ENCODE results near the gene ARHGEF12. TPM values are rescaled to one million over a fixed set of nuclear protein-coding genes. Genes with fewer than 3 reads are reported as not detected.

ARHGEF12 gene
- total RNA-seq, 1 experiment from 2014 or later = 132 TPM

DNA sequence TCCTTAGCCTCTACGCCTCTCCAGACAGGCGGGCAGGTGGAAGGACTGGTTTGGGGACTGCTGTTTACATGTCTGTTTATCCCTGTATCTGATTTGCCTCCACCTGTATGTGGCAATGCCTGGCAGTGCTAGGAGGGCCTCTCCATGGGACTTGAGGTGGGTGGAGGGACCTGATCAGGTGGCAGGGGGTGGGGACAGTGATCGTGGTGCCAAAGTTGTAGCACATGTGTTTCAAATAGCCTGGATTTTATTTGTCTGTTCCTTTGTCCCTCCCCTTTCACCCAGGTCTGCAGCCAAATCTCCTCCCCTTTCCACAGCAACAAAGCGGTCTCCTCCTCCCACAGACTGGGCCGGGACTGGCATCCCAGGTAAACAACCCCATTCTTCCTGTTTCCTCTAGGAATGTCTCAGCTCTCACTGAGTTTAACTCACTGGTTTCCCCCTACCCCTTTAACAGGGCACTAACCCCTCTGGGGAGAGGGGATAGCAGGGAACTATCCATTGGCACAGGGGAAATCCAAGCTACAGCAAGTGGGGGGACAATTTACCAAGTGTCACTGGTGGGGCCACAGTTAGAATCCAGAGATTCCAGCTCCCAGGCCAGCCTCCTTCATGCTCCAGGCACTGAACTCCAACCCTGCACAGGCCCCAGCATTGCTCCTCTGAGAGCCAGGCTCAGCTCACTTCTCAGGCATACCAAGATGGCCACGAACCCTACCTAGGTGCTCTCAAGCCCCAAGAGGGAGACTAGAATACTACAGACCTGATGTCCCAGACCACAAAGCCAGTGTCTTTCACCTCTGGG, 34.0 kb upstream of the ARHGEF12 start:
- DNase-seq (ENCODE audit: low spot score) = no peak
- Histone ChIP-seq H3K36me3 (ENCODE audit: insufficient read depth, low read length, poor library complexity, severe bottlenecking) (no peaks in the 10 kb centered on the region), H3K27me3 (replicated peaks; ENCODE audit: insufficient read depth, low read depth, low read length, poor library complexity) (no peaks in the 10 kb centered on the region), H3K4me1 (ENCODE audit: insufficient read depth, low read length, poor library complexity, severe bottlenecking) (no peaks in the 10 kb centered on the region), H3K4me3 (ENCODE audit: low read depth, low read length, poor library complexity, severe bottlenecking) (no peak overlapping the region), H3K27ac (ENCODE audit: low read depth, low read length, poor library complexity, severe bottlenecking) (no peak overlapping the region), H3K9me3 (ENCODE audit: low read depth, low read length, poor library complexity, severe bottlenecking) (no peaks in the 10 kb centered on the region)
- ChIA-PET CTCF (interaction anchor here (1.0 to 1.7 kb wide), 2 partner anchors 63 to 66 kb away, joined by 3 to 12 read pairs; partner anchors contain the start of gene POU2F3), POLR2A (ENCODE audit: low non-redundant PET) (no interaction called here)
- intact Hi-C loops (cut with micrococcal nuclease; ENCODE audit: unreplicated experiment) = no loop called here
- TF ChIP-seq, protein P1, sequence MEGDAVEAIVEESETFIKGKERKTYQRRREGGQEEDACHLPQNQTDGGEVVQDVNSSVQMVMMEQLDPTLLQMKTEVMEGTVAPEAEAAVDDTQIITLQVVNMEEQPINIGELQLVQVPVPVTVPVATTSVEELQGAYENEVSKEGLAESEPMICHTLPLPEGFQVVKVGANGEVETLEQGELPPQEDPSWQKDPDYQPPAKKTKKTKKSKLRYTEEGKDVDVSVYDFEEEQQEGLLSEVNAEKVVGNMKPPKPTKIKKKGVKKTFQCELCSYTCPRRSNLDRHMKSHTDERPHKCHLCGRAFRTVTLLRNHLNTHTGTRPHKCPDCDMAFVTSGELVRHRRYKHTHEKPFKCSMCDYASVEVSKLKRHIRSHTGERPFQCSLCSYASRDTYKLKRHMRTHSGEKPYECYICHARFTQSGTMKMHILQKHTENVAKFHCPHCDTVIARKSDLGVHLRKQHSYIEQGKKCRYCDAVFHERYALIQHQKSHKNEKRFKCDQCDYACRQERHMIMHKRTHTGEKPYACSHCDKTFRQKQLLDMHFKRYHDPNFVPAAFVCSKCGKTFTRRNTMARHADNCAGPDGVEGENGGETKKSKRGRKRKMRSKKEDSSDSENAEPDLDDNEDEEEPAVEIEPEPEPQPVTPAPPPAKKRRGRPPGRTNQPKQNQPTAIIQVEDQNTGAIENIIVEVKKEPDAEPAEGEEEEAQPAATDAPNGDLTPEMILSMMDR (conservative IDR thresholded peaks at IDR 0.05; ENCODE audit: low read depth, low read length) = no peak
- no peak for TF ChIP-seq EZH2 (IDR thresholded peaks at IDR 0.05; ENCODE audit: borderline replicate concordance, low read depth, low read length, poor library complexity, severe bottlenecking)
- BruUV-seq (replicated peaks) = no TSS peak

DNA sequence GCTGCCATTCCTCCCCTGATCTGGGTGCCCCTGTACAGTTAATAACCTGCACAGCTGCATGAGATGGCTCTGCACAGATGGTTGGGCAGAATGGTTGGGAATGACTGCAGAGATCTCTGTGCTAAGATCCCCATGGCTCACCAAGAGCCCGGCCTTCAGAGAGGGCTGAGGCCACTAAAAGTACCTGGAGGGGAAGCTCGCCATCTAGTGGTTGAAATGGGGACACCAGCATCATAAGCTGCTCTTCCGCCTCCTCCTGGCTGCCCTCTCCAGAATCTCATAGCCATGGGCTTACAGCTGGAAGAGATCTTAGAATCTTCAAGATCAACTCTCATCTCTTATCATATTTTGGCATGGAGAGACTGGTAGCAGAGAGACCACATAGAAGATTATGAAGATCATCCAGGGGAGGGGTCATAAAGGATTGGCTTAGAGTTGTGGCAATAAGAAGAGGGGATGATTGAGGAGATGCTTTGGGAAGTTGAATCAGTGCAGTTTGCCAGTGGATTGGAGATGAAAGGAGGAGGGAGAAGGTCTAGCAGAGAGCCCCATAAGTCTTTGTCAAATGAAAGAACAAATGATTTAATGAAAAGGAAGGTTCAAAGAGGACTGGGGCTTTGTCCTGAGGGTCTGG, 33.1 kb upstream of the ARHGEF12 start:
- TF ChIP-seq EZH2 (IDR thresholded peaks at IDR 0.05; ENCODE audit: borderline replicate concordance, low read depth, low read length, poor library complexity, severe bottlenecking) = no peak
- TF ChIP-seq, protein P1 (conservative IDR thresholded peaks at IDR 0.05; ENCODE audit: low read depth, low read length) = peak; percentile 96
- CTCF ChIA-PET = interaction anchor here (0.6 to 1.7 kb wide), 9 partner anchors 10 to 582 kb away, joined by 3 to 12 read pairs (median 3); partner anchors contain the start of gene POU2F3
- peak; percentile 82 for DNase-seq (ENCODE audit: low spot score)
- Histone ChIP-seq H3K4me1 (ENCODE audit: insufficient read depth, low read length, poor library complexity, severe bottlenecking) (no peaks in the 10 kb centered on the region), H3K9me3 (ENCODE audit: low read depth, low read length, poor library complexity, severe bottlenecking) (no peaks in the 10 kb centered on the region), H3K36me3 (ENCODE audit: insufficient read depth, low read length, poor library complexity, severe bottlenecking) (no peaks in the 10 kb centered on the region), H3K27ac (ENCODE audit: low read depth, low read length, poor library complexity, severe bottlenecking) (no peak overlapping the region), H3K27me3 (replicated peaks; ENCODE audit: insufficient read depth, low read depth, low read length, poor library complexity) (no peaks in the 10 kb centered on the region), H3K4me3 (ENCODE audit: low read depth, low read length, poor library complexity, severe bottlenecking) (no peak overlapping the region)
- no TSS peak for BruUV-seq (replicated peaks)
- POLR2A ChIA-PET (ENCODE audit: low non-redundant PET) = no interaction called here
- intact Hi-C loops (cut with micrococcal nuclease; ENCODE audit: unreplicated experiment) = loop anchor here (1.0 kb wide), 1 partner anchor 131 kb away; no protein-coding TSS in a partner anchor

DNA sequence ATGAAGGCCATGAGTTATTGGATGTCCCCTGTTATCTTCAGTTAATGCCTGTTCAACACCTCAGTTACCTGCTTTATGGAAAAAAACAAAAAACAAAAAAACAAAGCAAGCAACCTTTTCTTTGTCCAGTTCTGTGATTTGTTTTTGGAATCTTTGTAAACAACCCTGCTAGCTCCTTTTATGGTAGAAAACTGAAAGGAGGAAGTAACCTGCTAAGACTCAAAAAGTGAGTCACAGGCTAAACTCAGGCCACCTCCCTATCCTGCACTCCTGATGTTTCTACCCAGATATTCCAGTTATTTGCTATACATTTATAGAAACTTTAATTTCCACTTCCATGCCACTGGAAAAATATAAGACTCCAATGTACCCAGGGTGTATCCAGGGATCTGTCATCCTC, 31.7 kb upstream of the ARHGEF12 start:
- no peak for DNase-seq (ENCODE audit: low spot score)
- Histone ChIP-seq H3K27me3 (replicated peaks; ENCODE audit: insufficient read depth, low read depth, low read length, poor library complexity) (no peaks in the 10 kb centered on the region), H3K4me3 (ENCODE audit: low read depth, low read length, poor library complexity, severe bottlenecking) (no peak overlapping the region), H3K36me3 (ENCODE audit: insufficient read depth, low read length, poor library complexity, severe bottlenecking) (no peaks in the 10 kb centered on the region), H3K9me3 (ENCODE audit: low read depth, low read length, poor library complexity, severe bottlenecking) (no peaks in the 10 kb centered on the region), H3K4me1 (ENCODE audit: insufficient read depth, low read length, poor library complexity, severe bottlenecking) (no peaks in the 10 kb centered on the region), H3K27ac (ENCODE audit: low read depth, low read length, poor library complexity, severe bottlenecking) (no peak overlapping the region)
- TF ChIP-seq, protein P1 (conservative IDR thresholded peaks at IDR 0.05; ENCODE audit: low read depth, low read length) = no peak
- no peak for TF ChIP-seq EZH2 (IDR thresholded peaks at IDR 0.05; ENCODE audit: borderline replicate concordance, low read depth, low read length, poor library complexity, severe bottlenecking)
- ChIA-PET POLR2A (ENCODE audit: low non-redundant PET) (no interaction called here), CTCF (interaction anchor here (0.9 kb wide), 1 partner anchor 10 kb away, joined by 3 read pairs; no protein-coding TSS in a partner anchor)
- intact Hi-C loops (cut with micrococcal nuclease; ENCODE audit: unreplicated experiment) = no loop called here
- BruUV-seq (replicated peaks) = no TSS peak
